DMS79 (cell line): ENCODE measurements around the gene FCHSD2.

Experiments used
- DNase-seq: peaks from one replicate; lab custom pipeline; 2025; lab: John Stamatoyannopoulos, UW

Gene FCHSD2

GRCh38 chr11:73142128-73142377 lies at the start of gene FCHSD2:
TSS of gene FCHSD2 (minus strand) at chr11:73142318. CDS start at chr11:73141877, 441 bp downstream.
- DNase-seq: no peak

GRCh38 chr11:73191151-73191550 lies 49.0 kb upstream of the FCHSD2 start:
- no peak for DNase-seq

- DNase-seq: no peak
Observed at GRCh38 chr11:73190557-73190885, 48.4 kb upstream of the FCHSD2 start.

GRCh38 chr11:73189723-73190556 lies 47.8 kb upstream of the FCHSD2 start:
- no peak for DNase-seq

- no peak for DNase-seq
Observed at GRCh38 chr11:73189315-73189714, 47.2 kb upstream of the FCHSD2 start.

- no peak for DNase-seq
Observed at GRCh38 chr11:73188301-73188700, 46.2 kb upstream of the FCHSD2 start.

- DNase-seq: no peak
Observed at GRCh38 chr11:73187854-73188253, 45.7 kb upstream of the FCHSD2 start.

- DNase-seq: no peak
Observed at GRCh38 chr11:73186886-73187285, 44.8 kb upstream of the FCHSD2 start.

GRCh38 chr11:73186294-73186850 lies 44.3 kb upstream of the FCHSD2 start:
- peak; percentile 15 for DNase-seq

GRCh38 chr11:73185680-73186293 lies 43.7 kb upstream of the FCHSD2 start:
- no peak for DNase-seq

GRCh38 chr11:73184953-73185671 lies 43.0 kb upstream of the FCHSD2 start:
- peak; percentile 23 for DNase-seq

GRCh38 chr11:73182824-73183321 lies 40.8 kb upstream of the FCHSD2 start:
- DNase-seq: no peak

- no peak for DNase-seq
Observed at GRCh38 chr11:73178681-73179080, 36.6 kb upstream of the FCHSD2 start.

- DNase-seq: peak; percentile 50
Observed at GRCh38 chr11:73177778-73178539, 35.8 kb upstream of the FCHSD2 start.

- no peak for DNase-seq
Observed at GRCh38 chr11:73177380-73177777, 35.3 kb upstream of the FCHSD2 start.

- DNase-seq: no peak
Observed at GRCh38 chr11:73176874-73177155, 34.7 kb upstream of the FCHSD2 start.

GRCh38 chr11:73176145-73176873 lies 34.2 kb upstream of the FCHSD2 start:
- DNase-seq: no peak

GRCh38 chr11:73175551-73176144 lies 33.5 kb upstream of the FCHSD2 start:
- no peak for DNase-seq

GRCh38 chr11:73174495-73174791 lies 32.3 kb upstream of the FCHSD2 start:
- no peak for DNase-seq

GRCh38 chr11:73173755-73174494 lies 31.8 kb upstream of the FCHSD2 start:
- no peak for DNase-seq
